SKM-1 treated with dmso at 0.1 percent for 144 hours (cell line): ENCODE data around the gene ZNF575.

Source experiments
- DNase-seq: peaks from one replicate; lab custom pipeline; 2025; ENCODE audit not compliant: unreplicated experiment; lab: John Stamatoyannopoulos, UW

The ZNF575 gene

DNA sequence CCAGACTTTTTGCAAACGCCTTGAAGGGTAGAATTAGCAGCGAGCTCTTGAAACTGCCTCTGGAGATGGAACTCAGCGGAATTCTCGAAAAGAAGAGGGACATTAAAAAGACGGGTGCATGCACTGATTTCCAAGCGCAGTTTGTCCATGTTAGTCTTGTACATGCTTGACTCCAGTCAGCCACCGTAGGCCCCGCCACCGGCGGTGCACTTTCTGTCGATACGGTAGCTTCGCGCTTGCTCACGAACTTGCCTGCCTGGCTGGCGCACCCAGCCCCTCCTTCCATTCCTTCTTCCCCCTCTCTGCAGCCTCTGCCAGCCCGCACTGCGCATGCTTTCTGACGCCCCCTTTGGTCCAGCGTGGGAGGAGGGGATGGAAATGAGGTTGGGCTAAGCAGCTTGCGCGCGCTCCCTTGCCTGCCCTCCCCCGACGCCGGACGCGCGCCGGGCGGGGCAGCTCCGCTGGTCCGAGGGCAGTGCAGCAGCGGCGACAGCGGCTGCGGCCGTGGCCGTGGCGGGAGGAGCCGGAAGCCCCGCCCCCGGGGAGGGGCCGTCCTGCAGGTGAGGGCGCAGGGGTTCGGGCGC, at the start of gene ZNF575:
ZNF575 (plus strand) TSS at position 227 of the 584 bp plus-strand sequence. CDS start 1,235 bp downstream, outside the sequence.
- peak; percentile 49 for DNase-seq

DNA sequence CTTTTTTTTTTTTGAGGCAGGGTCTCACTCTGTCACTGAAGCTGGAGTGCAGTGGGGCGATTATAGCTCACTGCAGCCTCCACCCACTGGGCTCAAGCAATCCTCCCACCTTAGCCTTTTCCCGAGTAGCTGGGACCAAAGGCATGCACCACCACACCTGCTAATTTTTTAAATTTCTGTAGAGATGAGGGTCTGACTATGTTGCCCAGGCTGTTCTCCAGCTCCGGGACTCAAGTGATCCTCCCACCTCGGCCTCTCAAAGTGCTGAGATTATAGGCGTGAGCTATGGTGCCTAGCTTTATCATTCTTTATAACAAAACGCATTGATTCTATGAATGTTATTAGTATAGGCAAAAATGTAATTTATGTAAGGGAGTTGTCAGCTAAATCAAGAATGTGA, 49.7 kb upstream of the ZNF575 start:
- no peak for DNase-seq

DNA sequence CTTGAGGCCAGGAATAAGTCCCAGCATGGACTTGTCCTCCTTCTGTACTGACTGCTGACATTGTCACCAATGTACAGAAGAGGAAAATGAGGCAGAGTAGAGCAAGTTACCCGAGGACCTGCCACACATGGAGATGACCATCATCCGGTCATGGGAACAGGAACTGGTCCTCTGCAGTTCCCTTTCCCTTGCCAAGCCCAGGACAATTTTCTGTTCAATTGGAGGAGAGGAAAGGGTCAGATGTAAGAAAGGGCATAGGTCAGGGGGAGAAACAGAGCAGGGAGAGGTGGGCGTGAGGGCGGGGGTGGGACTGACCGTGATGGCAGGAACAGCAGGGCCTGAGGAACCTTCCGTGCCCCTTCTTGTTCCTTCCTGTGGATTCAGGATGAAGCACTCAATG, 47.0 kb upstream of the ZNF575 start:
- DNase-seq, result no peak

- DNase-seq, result no peak
Measured at GRCh38 chr19:43486412-43486811, 46.6 kb upstream of the ZNF575 start.

- no peak for DNase-seq
Measured at GRCh38 chr19:43488179-43488578, 44.8 kb upstream of the ZNF575 start.

- DNase-seq, result no peak
Measured at GRCh38 chr19:43489310-43489709, 43.7 kb upstream of the ZNF575 start.

GRCh38 chr19:43489979-43490599, 42.9 kb upstream of the ZNF575 start:
- DNase-seq, result no peak

DNA sequence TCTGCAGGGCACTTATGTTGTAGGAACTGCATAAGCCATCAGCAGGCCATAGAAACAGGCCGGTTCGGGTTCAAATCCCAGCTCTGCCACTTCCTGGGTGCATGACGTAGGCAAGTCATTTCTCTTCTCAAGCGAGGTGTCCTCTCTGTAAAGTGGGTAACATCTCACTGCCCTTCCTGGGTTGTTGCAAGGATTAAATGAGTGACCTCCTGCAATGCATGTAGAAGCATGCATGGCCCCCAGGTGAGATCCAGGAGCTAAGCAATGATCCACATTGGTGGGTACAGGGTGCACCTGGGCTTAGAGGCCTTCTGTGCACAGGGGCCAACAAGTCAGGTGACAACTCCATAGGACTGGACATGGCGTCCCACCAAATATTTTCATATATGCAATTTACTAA, 42.2 kb upstream of the ZNF575 start:
- DNase-seq, result no peak

- no peak for DNase-seq
Measured at GRCh38 chr19:43495082-43495481, 37.9 kb upstream of the ZNF575 start.

GRCh38 chr19:43496960-43497359, 36.0 kb upstream of the ZNF575 start:
- no peak for DNase-seq

- no peak for DNase-seq
Measured at GRCh38 chr19:43498233-43498842, 34.6 kb upstream of the ZNF575 start.

- no peak for DNase-seq
Measured at GRCh38 chr19:43499042-43499441, 33.9 kb upstream of the ZNF575 start.

- DNase-seq, result no peak
Measured at GRCh38 chr19:43501661-43502418, 31.1 kb upstream of the ZNF575 start.

DNA sequence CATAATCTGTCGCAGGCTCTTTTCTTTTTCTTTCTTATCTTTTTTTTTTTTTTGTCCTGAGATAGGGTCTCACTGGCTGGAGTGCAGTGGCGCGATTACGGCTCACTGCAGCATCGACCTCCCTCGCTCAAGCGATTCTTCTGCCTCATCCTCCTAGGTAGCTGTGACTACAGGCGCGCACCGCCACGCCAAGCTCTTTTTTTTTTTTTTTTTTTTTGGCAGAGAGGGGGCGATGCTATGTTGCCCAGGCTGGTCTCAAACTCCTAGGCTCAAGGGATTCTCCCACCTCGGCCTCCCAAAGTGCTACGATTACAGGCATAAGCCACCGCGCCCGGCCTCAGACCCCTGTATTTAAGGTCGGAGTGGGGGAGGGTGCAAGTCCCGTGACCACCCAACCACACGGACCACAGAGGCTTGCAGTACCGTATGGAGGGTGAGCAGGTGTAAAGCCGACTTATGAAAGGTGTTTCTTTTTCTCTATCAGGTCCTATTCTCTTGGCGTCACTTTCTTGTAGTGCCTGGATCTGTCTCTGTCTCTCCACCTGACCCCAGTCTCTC, 30.5 kb upstream of the ZNF575 start:
- no peak for DNase-seq

DNA sequence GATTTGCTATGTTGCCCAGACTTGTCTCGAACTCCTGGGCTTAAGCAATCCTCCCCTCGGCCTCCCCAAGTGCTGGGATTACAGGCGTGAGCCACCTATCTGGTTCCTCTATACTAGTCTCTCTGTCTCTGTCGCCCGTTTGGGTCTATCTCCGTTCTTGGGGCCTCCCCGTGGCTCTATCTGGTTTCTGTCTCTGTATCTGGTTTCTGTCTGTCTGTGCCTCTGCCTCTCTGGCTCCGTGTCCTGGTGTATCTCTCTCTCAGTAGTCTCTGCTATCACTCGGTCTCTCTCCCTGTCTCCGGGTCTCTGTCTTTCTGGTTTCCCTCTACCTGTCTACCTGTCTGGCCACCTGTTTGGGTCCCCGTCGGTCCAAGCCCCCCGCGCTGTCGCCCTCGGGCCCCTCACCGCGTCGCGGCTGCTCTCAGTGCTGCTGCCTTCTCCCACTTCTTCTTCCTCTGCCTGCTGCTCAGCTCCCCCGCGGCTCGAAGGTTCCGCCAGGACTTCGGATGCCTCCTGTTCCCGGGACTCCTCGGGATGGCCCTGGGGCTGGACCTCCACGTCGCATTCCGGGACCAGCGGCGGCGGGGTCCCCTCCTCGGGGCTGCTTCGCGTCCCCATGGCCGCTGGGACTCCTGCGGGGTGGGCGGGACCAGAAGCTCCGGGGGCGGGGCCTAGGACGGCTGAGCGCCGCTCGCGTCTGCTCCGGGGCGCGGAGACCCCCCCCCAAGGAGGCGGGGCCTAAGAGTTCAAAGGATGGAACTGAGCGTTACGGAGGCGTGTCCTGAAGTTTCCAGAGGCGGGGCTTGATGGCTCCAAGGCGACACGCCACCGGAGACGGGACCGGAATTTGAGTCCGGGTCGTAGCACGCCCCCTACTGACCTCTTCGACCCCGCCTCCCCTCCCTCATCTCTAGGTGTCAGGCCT, 29.2 kb upstream of the ZNF575 start:
- DNase-seq, result peak; percentile 51

DNA sequence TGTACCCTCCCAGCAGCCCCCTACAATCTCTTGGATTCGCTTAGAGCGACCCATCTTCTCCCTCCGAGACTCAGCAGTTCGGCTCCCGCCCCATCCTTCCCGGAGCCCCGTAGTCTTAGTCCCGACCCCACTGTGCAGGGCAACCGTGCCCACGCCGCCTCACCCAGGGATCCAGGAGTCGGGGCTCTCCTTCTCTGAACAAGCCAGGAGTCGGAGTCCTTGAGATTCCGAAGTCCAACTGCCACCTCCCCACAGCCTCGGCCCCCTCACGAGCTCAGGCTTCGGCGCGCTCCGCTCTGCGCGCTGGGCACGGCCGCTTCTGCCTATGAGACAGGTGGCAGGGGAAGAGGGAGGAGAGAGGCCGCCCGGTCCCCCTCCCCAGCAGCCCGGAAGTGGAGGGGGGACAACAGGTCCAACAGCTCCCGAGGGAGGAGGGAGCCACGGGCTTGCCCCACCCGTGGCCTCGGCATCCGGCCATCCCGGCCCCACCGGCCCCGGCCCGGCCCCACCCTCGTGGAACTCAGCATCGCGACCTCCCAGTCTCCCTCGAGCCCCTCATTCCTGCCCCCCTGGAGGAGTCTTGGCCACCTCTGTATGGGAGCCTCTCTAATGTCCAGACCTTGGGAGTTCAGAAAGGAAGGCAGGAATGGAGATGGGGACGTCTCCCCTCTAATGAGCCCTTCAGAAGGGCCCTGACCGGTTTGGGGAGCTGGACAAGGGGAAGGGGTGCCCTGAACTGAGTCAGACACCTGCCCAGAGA, 28.4 kb upstream of the ZNF575 start, which contains the start of gene PHLDB3:
PHLDB3 (minus strand) TSS at position 321 of the 760 bp plus-strand sequence. CDS start 628 bp downstream, outside the sequence.
- DNase-seq, result no peak

DNA sequence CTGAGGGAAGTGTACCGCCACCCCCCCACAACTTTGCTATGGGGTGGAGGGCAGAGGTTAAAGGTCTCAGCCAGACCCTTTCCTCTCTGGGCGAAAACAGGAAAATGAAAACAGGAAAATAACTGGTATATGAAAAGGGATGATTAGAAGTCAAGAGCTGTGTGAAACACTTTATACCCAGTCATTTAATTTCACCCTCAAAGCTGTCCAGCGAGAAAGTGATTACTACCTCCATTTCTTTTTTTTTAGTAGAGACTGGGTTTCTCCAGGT, 27.9 kb upstream of the ZNF575 start:
- DNase-seq, result no peak

DNA sequence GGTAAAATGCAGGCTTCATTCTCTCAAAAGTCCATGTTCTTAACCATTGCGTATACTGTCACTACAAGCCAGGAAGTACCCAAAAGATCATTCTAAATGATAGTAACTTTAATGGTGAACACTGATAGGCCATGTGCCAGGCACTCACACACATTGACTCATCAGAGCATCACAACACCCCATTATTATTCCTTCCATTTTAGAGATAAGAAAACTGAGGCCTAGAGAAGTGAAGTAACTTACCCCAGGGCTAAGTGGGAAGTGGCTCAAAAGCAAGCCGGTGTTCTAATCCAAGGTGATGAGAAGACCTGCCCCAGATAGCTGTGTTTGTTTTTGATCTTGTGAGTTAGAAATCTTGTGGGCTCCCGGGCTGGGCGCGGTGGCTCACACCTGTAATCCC, 27.0 kb upstream of the ZNF575 start:
- no peak for DNase-seq

- DNase-seq, result no peak
Measured at GRCh38 chr19:43506629-43507028, 26.4 kb upstream of the ZNF575 start.

GRCh38 chr19:43507880-43508279, 25.1 kb upstream of the ZNF575 start:
- no peak for DNase-seq
